Stomach (tissue), 9 donors: ENCODE data around the gene PLEKHG5. TPM values are rescaled to one million over a fixed set of nuclear protein-coding genes. Genes with fewer than 3 reads are reported as not detected.

Experiments
- DNase-seq, 2 donors: peaks; one replicate each; pipeline versions ENCODE4 v3.0.0 to v3.0.0-alpha.2; 2013 to 2019
- H3K27ac ChIP-seq, 5 donors: fragments of 200-600 bp in 4 of 5; sonication (generic) in 4 of 5; one replicate each; pipeline ENCODE4 v1.5.1; 2013 to 2019; ENCODE audit warnings: mild to moderate bottlenecking in 1 of 5, moderate library complexity in 1 of 5
- H3K27me3 ChIP-seq, 3 donors: fragments of 200-600 bp; sonication (generic); one replicate each; pipeline ENCODE4 v1.5.1; 2017 to 2019; ENCODE audit warnings: mixed run types in 1 of 3
- H3K36me3 ChIP-seq, 4 donors: fragments of 200-600 bp; sonication (generic); 1 replicate in 3 of 4; 2 replicates in 1 of 4; pipeline ENCODE4 v1.5.1; 2016 to 2019
- H3K4me1 ChIP-seq, 4 donors: fragments of 200-600 bp; sonication (generic); one replicate each; pipeline ENCODE4 v1.5.1; 2016 to 2019
- H3K4me3 ChIP-seq, 4 donors: fragments of 200-600 bp; sonication (generic) in 3 of 4; one replicate each; pipeline ENCODE4 v1.5.1; 2016 to 2019; ENCODE audit warnings: mild to moderate bottlenecking in 1 of 4
- H3K9me3 ChIP-seq, 4 donors: fragments of 200-600 bp; sonication (generic); one replicate each; pipeline ENCODE4 v1.5.1; 2016 to 2019
- EP300 ChIP-seq: sonication (generic); formaldehyde crosslinking; IDR thresholded peaks from one replicate; pipeline ENCODE4 v1.6.1; 2017; ENCODE audit warnings: antibody characterized with exemption
- POLR2A ChIP-seq, 4 donors: fragments of 450-650 bp; IDR thresholded peaks; one replicate each; pipeline ENCODE4 v1.6.1; 2016; ENCODE audit warnings: antibody characterized with exemption in 4 of 4, control low read depth in 2 of 4, mild to moderate bottlenecking in 1 of 4, moderate library complexity in 1 of 4
- POLR2AphosphoS5 ChIP-seq, 3 donors: sonication (generic); formaldehyde crosslinking; IDR thresholded peaks; one replicate each; pipeline ENCODE4 v1.6.1; 2016; ENCODE audit warnings: antibody characterized with exemption in 3 of 3
- WGBS, 5 donors: extraction: QIAGEN DNeasy Blood & Tissue Kit in 3 of 5; methylation state at CpG; one replicate each; pipeline versions ENCODE4 v1.1.5 to v1.1.7; 2013 to 2018; 5-methylcytosine and 5-hydroxymethylcytosine counted together
- intact Hi-C: fragments of 100-400 bp; cut with DNase I; formaldehyde crosslinking; loops from one replicate; pipeline ENCODE4 v1.15.1; 2023; ENCODE audit warnings: low total_unique reads
- polyA plus RNA-seq, 3 donors: library from polyadenylated mRNA; stranded (reverse); fragments of 200-250 nt; gene quantifications; one replicate each; pipeline ENCODE4 v1.2.3, GENCODE V29; 2013
- total RNA-seq, 5 donors: library from RNA; depleted of rRNA; stranded (reverse); fragments of >200 nt; gene quantifications; one replicate each; pipeline versions ENCODE4 v1.1.0 to v1.2.3, GENCODE V29; 2014 to 2016
- TF ChIP-seq, protein P1 (sequence below), 7 experiments: fragments of 450-650 bp in 4 of 7; fragments of 200-600 bp in 3 of 7; sonication (generic) in 3 of 7; IDR thresholded peaks; one replicate each; pipeline ENCODE4 v1.5.1; 2016 to 2019; ENCODE audit warnings: antibody characterized with exemption in 7 of 7, control low read depth in 2 of 7, mild to moderate bottlenecking in 1 of 7
- donor health status: healthy with polysubstance abuse.
- donor health status: Bipolar disorder and iron deficiency.
- donor health status: healthy.

PLEKHG5 gene
- total and polyA plus RNA-seq, 8 donors, result 1.4 to 58.8 (median 7.4) TPM

DNA sequence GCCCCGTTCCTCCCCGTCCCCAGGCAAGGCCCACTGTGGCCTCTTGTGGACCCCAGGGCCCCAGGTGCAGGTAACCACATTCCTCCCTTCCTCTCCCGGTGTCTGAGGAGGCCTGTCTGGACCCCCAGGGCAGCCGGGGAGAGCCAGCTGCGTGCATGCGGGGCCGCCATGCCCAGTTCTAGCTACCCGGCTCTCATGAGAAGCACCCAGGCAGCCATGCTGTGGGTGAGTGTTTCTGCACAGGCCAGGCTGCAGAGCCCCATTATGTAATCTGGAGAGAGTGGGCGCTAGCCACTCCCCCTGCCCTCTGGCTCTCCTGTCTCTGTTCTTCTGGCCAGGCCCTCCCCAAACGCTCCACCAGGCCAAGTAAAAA is 18.4 kb upstream of the PLEKHG5 start:
- H3K36me3 ChIP-seq, result no peaks in the 10 kb centered on the region
- DNase-seq, result peak in 1 of 2 donors; percentile 44
- H3K27ac ChIP-seq, result no peak overlapping the region
- no peak for TF ChIP-seq POLR2AphosphoS5 (IDR thresholded peaks at IDR 0.05)
- TF ChIP-seq, protein P1, sequence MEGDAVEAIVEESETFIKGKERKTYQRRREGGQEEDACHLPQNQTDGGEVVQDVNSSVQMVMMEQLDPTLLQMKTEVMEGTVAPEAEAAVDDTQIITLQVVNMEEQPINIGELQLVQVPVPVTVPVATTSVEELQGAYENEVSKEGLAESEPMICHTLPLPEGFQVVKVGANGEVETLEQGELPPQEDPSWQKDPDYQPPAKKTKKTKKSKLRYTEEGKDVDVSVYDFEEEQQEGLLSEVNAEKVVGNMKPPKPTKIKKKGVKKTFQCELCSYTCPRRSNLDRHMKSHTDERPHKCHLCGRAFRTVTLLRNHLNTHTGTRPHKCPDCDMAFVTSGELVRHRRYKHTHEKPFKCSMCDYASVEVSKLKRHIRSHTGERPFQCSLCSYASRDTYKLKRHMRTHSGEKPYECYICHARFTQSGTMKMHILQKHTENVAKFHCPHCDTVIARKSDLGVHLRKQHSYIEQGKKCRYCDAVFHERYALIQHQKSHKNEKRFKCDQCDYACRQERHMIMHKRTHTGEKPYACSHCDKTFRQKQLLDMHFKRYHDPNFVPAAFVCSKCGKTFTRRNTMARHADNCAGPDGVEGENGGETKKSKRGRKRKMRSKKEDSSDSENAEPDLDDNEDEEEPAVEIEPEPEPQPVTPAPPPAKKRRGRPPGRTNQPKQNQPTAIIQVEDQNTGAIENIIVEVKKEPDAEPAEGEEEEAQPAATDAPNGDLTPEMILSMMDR (IDR thresholded peaks at IDR 0.05), result no peak
- TF ChIP-seq POLR2A (IDR thresholded peaks at IDR 0.05), result no peak
- no peak for TF ChIP-seq EP300
- no peaks in the 10 kb centered on the region for H3K9me3 ChIP-seq
- H3K27me3 ChIP-seq, result peaks cover 0 to 44% (median 7%) of the 10 kb centered on the region in 3 donors
- intact Hi-C loops, result no loop called here
- H3K4me3 ChIP-seq, result no peak overlapping the region
- WGBS, 5 donors, result 81 to 93% (median 82%) methylated on average over 6 to 10 of the region's 10 CpGs
- H3K4me1 ChIP-seq, result no peaks in the 10 kb centered on the region

DNA sequence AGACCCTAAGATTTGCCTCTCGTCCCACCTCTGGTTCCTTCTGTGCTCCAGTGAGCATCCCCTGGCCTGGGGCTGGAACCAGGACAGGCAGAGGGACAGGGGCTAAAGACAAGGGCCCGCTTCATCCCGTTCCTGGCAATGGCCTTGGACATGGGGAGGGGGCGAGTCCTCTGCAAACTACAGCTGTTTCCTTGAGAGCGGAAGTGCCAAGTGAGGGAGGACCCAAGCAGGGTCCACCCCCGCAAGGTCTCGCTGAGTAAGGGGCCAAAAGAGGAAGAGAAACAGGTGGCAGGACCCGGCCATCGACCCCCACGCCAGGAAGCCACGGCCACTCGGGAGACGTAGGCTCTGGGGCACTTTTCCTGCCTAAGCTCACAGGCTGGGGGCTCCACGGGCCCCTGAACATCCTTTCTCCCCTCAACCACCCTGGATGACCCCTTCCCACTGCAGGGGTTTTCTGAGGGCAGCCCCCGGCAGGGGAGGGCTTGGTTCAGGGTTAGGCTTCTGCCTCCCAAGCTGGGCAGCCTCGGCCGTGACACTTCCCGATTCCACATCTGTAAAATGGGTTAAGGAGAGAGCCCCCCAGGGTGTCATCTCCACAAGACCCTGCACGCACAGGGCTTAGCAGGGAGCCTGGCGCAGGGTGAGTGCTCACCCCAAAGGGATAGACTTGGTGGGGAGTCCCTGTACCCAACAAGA is 17.9 kb upstream of the PLEKHG5 start:
- 58 to 81% (median 73%) methylated on average over 10 to 20 of the region's 20 CpGs for WGBS, 5 donors

DNA sequence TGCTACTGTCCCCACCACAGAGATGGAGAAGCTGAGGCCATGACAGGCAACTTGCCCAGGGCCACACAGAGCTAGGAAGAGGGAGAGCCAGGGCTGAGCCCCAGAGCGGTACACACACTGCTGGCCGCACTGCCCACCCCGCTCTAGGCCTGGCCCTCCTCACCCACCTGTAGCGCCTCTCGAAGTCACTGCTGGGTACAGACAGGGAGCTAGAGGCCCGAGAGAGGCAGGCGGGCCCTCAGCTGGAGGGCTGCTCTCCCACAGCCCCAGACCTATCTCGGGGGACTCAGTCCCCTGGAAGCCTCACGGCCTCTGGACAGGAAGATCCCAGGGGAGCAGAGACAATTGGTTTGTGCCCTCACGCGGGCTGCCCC is 17.3 kb upstream of the PLEKHG5 start:
- Histone ChIP-seq H3K4me1 (no peaks in the 10 kb centered on the region), H3K9me3 (no peaks in the 10 kb centered on the region), H3K36me3 (no peaks in the 10 kb centered on the region), H3K4me3 (no peak overlapping the region), H3K27me3 (peaks cover 0 to 44% (median 7%) of the 10 kb centered on the region in 3 donors), H3K27ac (no peak overlapping the region)
- WGBS, 5 donors, result 83 to 93% (median 92%) methylated on average over 4 to 11 of the region's 11 CpGs
- no peak for TF ChIP-seq POLR2A (IDR thresholded peaks at IDR 0.05)
- no peak for TF ChIP-seq POLR2AphosphoS5 (IDR thresholded peaks at IDR 0.05)
- TF ChIP-seq, protein P1 (IDR thresholded peaks at IDR 0.05), result no peak
- no peak for TF ChIP-seq EP300
- intact Hi-C loops, result no loop called here
- DNase-seq, result no peak

More for the DNA sequence above, 17.9 kb upstream of the PLEKHG5 start:
- no peak overlapping the region for H3K4me3 ChIP-seq
- H3K36me3 ChIP-seq, result no peaks in the 10 kb centered on the region
- peaks cover 0 to 44% (median 7%) of the 10 kb centered on the region in 3 donors for H3K27me3 ChIP-seq
- intact Hi-C loops, result no loop called here
- no peaks in the 10 kb centered on the region for H3K4me1 ChIP-seq
- peak in 1 of 2 donors; percentile 37 for DNase-seq
- H3K27ac ChIP-seq, result no peak overlapping the region
- TF ChIP-seq EP300 (no peak), POLR2AphosphoS5 (IDR thresholded peaks at IDR 0.05) (no peak), POLR2A (IDR thresholded peaks at IDR 0.05) (no peak)
- TF ChIP-seq, protein P1 (IDR thresholded peaks at IDR 0.05), result no peak
- H3K9me3 ChIP-seq, result no peaks in the 10 kb centered on the region

DNA sequence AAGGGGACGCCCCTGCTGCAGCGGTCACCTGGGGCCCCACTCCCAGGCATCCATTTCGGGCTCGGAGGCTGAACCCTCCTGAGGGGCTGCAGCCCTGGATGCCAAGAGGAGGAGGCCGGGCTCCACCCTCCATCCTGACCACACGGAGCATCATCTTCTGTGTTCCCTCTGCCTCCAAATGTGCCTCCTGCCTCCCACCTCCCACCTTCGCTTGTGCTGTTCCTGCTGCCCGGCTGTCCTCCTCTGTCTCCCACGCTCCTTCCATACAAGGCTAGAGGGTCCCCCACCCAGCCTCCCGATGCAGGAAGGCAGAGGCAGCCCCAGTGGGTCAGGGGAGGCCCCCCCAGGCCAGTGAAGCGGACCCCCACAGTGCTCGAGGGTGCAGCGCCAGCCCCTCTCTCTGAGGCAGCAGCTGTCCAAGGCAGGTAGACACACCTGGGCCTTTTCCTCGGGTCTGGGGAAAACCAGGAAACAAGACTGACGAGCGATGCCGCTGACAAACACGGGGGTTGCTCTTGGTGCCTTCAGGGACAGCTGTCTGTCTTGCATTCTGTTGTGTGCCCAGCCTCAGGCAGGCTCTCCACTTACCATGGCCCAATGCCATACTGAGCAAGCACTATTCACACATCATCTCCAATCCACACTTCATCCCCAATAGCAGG is 16.8 kb upstream of the PLEKHG5 start:
- no peaks in the 10 kb centered on the region for H3K36me3 ChIP-seq

More for the DNA sequence above, 16.8 kb upstream of the PLEKHG5 start:
- peak in 1 of 2 donors; percentile 1 for DNase-seq
- WGBS, 5 donors, result 69 to 84% (median 76%) methylated on average over 13 to 18 of the region's 18 CpGs
- H3K27ac ChIP-seq, result no peak overlapping the region
- intact Hi-C loops, result no loop called here
- H3K9me3 ChIP-seq, result no peaks in the 10 kb centered on the region
- no peaks in the 10 kb centered on the region for H3K4me1 ChIP-seq
- TF ChIP-seq, protein P1 (IDR thresholded peaks at IDR 0.05), result no peak
- TF ChIP-seq POLR2AphosphoS5 (IDR thresholded peaks at IDR 0.05) (no peak), EP300 (no peak), POLR2A (IDR thresholded peaks at IDR 0.05) (no peak)
- no peak overlapping the region for H3K4me3 ChIP-seq
- peaks cover 0 to 44% (median 7%) of the 10 kb centered on the region in 3 donors for H3K27me3 ChIP-seq
